Panc1 (cell line): ENCODE data around the gene FAM53B. TPM values are rescaled to one million over a fixed set of nuclear protein-coding genes. Genes with fewer than 3 reads are reported as not detected.

Source experiments
- ATAC-seq: fragments of 200-7000 bp; cut with Tn5 transposase; 2 replicates; pipeline ENCODE4 v1.9.1; 2020; ENCODE audit warnings: mild to moderate bottlenecking, moderate library complexity
- BruUV-seq: library from RNA; stranded (reverse); fragments of 400-500 nt; replicated peaks from 2 replicates; lab custom pipeline; 2021; lab: Mats Ljungman, UMichigan
- CTCF ChIA-PET: fragments of 300-600 bp; sonication (Branson Sonifier 250); formaldehyde crosslinking; loops from one replicate; lab custom pipeline; 2022; ENCODE audit warnings: antibody characterized with exemption; lab: Charles Lee
- POLR2A ChIA-PET: fragments of 300-600 bp; sonication (Branson Sonifier 250); formaldehyde crosslinking; loops from one replicate; lab custom pipeline; 2022; ENCODE audit warnings: antibody characterized with exemption; lab: Charles Lee
- DNase-seq: peaks from one replicate; pipeline ENCODE4 v3.0.0-alpha.2; 2010; ENCODE audit warnings: low read depth, low spot score
- H3K27ac ChIP-seq: 2 replicates; pipeline ENCODE4 v1.5.1; 2011; ENCODE audit warnings: mild to moderate bottlenecking, low read length, inconsistent platforms
- H3K27me3 ChIP-seq: fragments of 200-500 bp; sonication (Bioruptor generic); 2 replicates; pipeline ENCODE4 v1.6.0; 2014; ENCODE audit warnings: low read length, inconsistent platforms; ENCODE audit not compliant: control insufficient read depth, insufficient read depth
- H3K36me3 ChIP-seq: fragments of 200-500 bp; sonication (Bioruptor generic); 2 replicates; pipeline ENCODE4 v1.5.1; 2014; ENCODE audit warnings: inconsistent platforms, mild to moderate bottlenecking, low read length, moderate library complexity; ENCODE audit not compliant: control insufficient read depth, insufficient read depth
- H3K4me1 ChIP-seq: 2 replicates; pipeline ENCODE4 v1.5.1; 2011; ENCODE audit warnings: inconsistent platforms, mild to moderate bottlenecking, low read length, moderate library complexity; ENCODE audit not compliant: control insufficient read depth, insufficient read depth
- H3K4me3 ChIP-seq, 2 experiments: 2 replicates each; pipeline ENCODE4 v1.5.1; 2011 to 2012; ENCODE audit warnings: low read depth in 2 of 2, low read length in 2 of 2, mild to moderate bottlenecking in 2 of 2, inconsistent platforms in 1 of 2, moderate library complexity in 1 of 2
- H3K9me3 ChIP-seq: fragments of 200-500 bp; sonication (Bioruptor generic); 2 replicates; pipeline ENCODE4 v1.5.1; 2014; ENCODE audit warnings: low read depth, mild to moderate bottlenecking, inconsistent platforms, low read length, moderate library complexity; ENCODE audit not compliant: control insufficient read depth, insufficient read depth
- POLR2AphosphoS5 ChIP-seq: IDR thresholded peaks from 2 replicates; pipeline ENCODE4 v1.6.1; 2012; ENCODE audit warnings: mild to moderate bottlenecking, low read depth, low read length, moderate library complexity
- SIN3A ChIP-seq: IDR thresholded peaks from 2 replicates; pipeline ENCODE4 v1.6.1; 2012; ENCODE audit warnings: low read depth, mild to moderate bottlenecking, low read length, moderate library complexity, borderline replicate concordance; ENCODE audit not compliant: insufficient read depth
- TCF7L2 ChIP-seq: IDR thresholded peaks from 2 replicates; pipeline ENCODE4 v1.6.1; 2011; ENCODE audit warnings: mild to moderate bottlenecking, low read depth, low read length, inconsistent platforms
- in situ Hi-C: cut with HindIII; loops from 2 replicates; pipeline ENCODE4 v1.10.0; 2016; ENCODE audit warnings: low sequenced_read_pairs, low pct_unique_long_range_greater_than_20kb
- intact Hi-C: fragments of 100-400 bp; cut with micrococcal nuclease; formaldehyde crosslinking; loops from one replicate; pipeline ENCODE4 v1.10.0; 2022; ENCODE audit not compliant: unreplicated experiment
- total RNA-seq: library from RNA; stranded (reverse); gene quantifications from one replicate; pipeline ENCODE4 v1.2.1, GENCODE V29; 2021; ENCODE audit not compliant: unreplicated experiment
- TF ChIP-seq, protein P1 (sequence below), 2 experiments: IDR thresholded peaks; 2 replicates each; pipeline ENCODE4 v1.6.1; 2011 to 2012; ENCODE audit warnings: low read depth in 2 of 2, control low read depth in 1 of 2, low read length in 1 of 2, mild to moderate bottlenecking in 1 of 2, moderate library complexity in 1 of 2; ENCODE audit not compliant: insufficient read depth in 1 of 2
- TF ChIP-seq, protein P2 (sequence below): fragments of 450-650 bp; IDR thresholded peaks from 2 replicates; pipeline ENCODE4 v1.5.1; 2017; ENCODE audit warnings: mild to moderate bottlenecking

The FAM53B gene
- total RNA-seq, 1 experiment from 2014 or later, result 42.5 TPM

- TF ChIP-seq, protein P1, sequence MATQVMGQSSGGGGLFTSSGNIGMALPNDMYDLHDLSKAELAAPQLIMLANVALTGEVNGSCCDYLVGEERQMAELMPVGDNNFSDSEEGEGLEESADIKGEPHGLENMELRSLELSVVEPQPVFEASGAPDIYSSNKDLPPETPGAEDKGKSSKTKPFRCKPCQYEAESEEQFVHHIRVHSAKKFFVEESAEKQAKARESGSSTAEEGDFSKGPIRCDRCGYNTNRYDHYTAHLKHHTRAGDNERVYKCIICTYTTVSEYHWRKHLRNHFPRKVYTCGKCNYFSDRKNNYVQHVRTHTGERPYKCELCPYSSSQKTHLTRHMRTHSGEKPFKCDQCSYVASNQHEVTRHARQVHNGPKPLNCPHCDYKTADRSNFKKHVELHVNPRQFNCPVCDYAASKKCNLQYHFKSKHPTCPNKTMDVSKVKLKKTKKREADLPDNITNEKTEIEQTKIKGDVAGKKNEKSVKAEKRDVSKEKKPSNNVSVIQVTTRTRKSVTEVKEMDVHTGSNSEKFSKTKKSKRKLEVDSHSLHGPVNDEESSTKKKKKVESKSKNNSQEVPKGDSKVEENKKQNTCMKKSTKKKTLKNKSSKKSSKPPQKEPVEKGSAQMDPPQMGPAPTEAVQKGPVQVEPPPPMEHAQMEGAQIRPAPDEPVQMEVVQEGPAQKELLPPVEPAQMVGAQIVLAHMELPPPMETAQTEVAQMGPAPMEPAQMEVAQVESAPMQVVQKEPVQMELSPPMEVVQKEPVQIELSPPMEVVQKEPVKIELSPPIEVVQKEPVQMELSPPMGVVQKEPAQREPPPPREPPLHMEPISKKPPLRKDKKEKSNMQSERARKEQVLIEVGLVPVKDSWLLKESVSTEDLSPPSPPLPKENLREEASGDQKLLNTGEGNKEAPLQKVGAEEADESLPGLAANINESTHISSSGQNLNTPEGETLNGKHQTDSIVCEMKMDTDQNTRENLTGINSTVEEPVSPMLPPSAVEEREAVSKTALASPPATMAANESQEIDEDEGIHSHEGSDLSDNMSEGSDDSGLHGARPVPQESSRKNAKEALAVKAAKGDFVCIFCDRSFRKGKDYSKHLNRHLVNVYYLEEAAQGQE (IDR thresholded peaks at IDR 0.05; ENCODE audit: insufficient read depth in 1 of 2, low read depth in 2 of 2, low read length in 1 of 2), result no peak
- TF ChIP-seq TCF7L2 (no peak), POLR2AphosphoS5 (no peak), SIN3A (no peak)
- TF ChIP-seq, protein P2, sequence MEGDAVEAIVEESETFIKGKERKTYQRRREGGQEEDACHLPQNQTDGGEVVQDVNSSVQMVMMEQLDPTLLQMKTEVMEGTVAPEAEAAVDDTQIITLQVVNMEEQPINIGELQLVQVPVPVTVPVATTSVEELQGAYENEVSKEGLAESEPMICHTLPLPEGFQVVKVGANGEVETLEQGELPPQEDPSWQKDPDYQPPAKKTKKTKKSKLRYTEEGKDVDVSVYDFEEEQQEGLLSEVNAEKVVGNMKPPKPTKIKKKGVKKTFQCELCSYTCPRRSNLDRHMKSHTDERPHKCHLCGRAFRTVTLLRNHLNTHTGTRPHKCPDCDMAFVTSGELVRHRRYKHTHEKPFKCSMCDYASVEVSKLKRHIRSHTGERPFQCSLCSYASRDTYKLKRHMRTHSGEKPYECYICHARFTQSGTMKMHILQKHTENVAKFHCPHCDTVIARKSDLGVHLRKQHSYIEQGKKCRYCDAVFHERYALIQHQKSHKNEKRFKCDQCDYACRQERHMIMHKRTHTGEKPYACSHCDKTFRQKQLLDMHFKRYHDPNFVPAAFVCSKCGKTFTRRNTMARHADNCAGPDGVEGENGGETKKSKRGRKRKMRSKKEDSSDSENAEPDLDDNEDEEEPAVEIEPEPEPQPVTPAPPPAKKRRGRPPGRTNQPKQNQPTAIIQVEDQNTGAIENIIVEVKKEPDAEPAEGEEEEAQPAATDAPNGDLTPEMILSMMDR, result no peak
- no peak for DNase-seq
- Histone ChIP-seq H3K36me3 (no peaks in the 10 kb centered on the region), H3K27me3 (no peaks in the 10 kb centered on the region), H3K4me3 (no peak overlapping the region), H3K4me1 (peaks cover 5% of the 10 kb centered on the region), H3K9me3 (no peaks in the 10 kb centered on the region), H3K27ac (no peak overlapping the region)
- POLR2A ChIA-PET, result no interaction called here
- ATAC-seq, result no peak
- BruUV-seq, result no TSS peak
- in situ Hi-C loops, result no loop called here
- CTCF ChIA-PET, result no interaction called here
- intact Hi-C loops, result no loop called here
Measured at GRCh38 chr10:124630551-124630950, 113.6 kb downstream of the FAM53B start.

DNA sequence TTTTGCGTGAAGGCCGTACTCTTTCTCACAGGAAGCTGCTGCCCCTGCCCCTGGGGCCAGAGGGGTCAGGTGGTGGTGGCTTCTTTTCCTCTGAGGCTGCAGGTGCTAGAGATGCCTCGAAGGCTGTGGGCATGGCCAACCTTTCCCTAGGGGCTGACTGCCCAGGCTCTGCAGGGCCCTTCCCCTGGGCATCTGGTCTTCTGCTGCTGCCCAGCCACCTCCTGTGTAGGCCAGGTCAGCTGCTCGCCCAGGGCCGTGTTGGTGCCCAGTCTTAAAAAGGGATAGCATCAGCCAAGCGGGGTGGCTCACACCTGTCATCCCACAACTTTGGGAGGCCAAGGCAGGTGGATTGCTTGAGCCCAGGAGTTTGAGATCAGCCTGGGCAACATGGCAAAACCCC is 114.3 kb downstream of the FAM53B start:
- no TSS peak for BruUV-seq
- H3K36me3 ChIP-seq, result no peaks in the 10 kb centered on the region
- H3K4me3 ChIP-seq, result no peak overlapping the region
- no peaks in the 10 kb centered on the region for H3K9me3 ChIP-seq
- TF ChIP-seq TCF7L2 (no peak), SIN3A (no peak)
- TF ChIP-seq, protein P2, result no peak
- TF ChIP-seq, protein P1 (IDR thresholded peaks at IDR 0.05; ENCODE audit: insufficient read depth in 1 of 2, low read depth in 2 of 2, low read length in 1 of 2), result no peak
- H3K4me1 ChIP-seq, result peaks cover 5% of the 10 kb centered on the region
- DNase-seq, result no peak
- no peak for ATAC-seq
- ChIA-PET CTCF (no interaction called here), POLR2A (no interaction called here)
- H3K27ac ChIP-seq, result no peak overlapping the region
- in situ Hi-C loops (no loop called here), intact Hi-C loops (no loop called here)
- no peaks in the 10 kb centered on the region for H3K27me3 ChIP-seq
